Mononuclear cell (primary cell): ENCODE measurements around the gene TMEM132C. TPM values are rescaled to one million over a fixed set of nuclear protein-coding genes. Genes with fewer than 3 reads are reported as not detected.

Source experiments
- H3K27me3 ChIP-seq: 2 replicates; pipeline ENCODE4 v1.6.0; 2011; ENCODE audit warnings: low read length, control low read depth; ENCODE audit not compliant: insufficient read depth
- H3K4me1 ChIP-seq: 2 replicates; pipeline ENCODE4 v1.5.1; 2011; ENCODE audit warnings: mild to moderate bottlenecking, low read length, control low read depth; ENCODE audit not compliant: insufficient read depth
- H3K4me3 ChIP-seq: 2 replicates; pipeline ENCODE4 v1.5.1; 2011; ENCODE audit warnings: mild to moderate bottlenecking, low read length, moderate library complexity
- H3K9me3 ChIP-seq: 2 replicates; pipeline ENCODE4 v1.5.1; 2011; ENCODE audit warnings: low read depth, mild to moderate bottlenecking, control low read depth, low read length
- total RNA-seq: library from RNA; depleted of rRNA; stranded (reverse); fragments of >200 nt; gene quantifications from one replicate; pipeline ENCODE4 v1.2.3, GENCODE V29; 2012

The TMEM132C gene
- total RNA-seq, 1 donor = under 0.01 TPM

DNA sequence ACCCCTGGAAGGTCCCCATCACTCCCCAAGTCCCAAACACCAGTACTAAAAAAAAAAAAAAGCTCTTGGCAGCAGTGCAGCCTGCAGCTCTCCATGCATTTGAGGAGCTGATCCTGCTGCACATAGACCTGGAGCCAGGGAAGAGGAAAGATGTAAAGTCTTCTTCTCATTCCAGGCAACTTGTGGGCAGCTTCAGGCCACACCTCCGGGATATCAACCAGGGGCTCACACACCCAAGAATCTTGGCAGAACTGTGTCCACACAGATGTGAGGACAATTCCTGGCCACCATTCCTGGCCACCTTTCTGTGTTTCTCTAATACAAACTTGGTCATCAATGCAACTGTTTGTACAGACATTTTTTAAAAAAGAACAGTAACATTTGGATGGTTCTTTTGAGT lies 72.7 kb downstream of the TMEM132C start:
- H3K4me1 ChIP-seq = no peaks in the 10 kb centered on the region
- H3K27me3 ChIP-seq = no peaks in the 10 kb centered on the region
- no peaks in the 10 kb centered on the region for H3K9me3 ChIP-seq

DNA sequence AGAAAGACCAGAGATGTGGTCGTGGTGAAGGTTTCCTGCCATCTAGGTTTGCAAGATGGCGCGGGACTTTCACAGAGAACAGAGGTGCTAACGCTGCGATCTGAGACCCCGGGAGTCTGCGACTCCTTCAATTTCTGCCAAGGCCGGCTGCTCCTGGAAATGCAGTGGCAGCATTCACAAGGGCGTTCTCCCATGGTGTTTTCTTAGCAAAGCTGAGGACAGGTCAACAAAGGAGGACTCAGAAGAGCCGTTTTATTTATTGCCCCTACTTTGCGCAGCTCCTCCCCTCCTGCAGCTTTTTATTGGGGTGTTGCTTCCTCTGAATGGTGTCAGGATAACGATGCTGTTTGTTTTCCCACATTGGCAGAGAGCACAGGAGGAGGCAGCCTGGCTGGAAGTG lies 86.3 kb downstream of the TMEM132C start:
- Histone ChIP-seq H3K27me3 (no peaks in the 10 kb centered on the region), H3K4me1 (no peaks in the 10 kb centered on the region)

More for the DNA sequence above, 72.7 kb downstream of the TMEM132C start:
- no peak overlapping the region for H3K4me3 ChIP-seq

DNA sequence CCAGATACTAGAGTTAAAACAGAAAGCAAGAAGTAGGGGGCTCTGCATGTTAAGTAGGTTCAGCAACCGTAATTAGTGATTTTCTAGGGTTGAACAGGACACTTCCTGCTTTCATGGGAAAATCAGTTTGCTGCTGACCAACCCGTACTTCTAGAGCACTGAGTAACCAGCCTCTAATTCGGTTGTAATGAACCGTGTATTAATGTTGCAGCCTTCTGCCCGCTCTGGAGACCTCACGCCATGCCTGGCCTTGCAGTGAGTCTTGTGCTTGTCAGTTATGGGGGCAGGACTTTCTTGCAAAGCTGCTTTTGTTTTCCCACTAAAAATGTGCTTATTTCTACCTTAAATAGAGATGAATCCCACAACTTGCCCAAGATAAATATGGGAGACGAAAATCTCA lies 89.6 kb downstream of the TMEM132C start:
- Histone ChIP-seq H3K4me1 (no peaks in the 10 kb centered on the region), H3K27me3 (no peaks in the 10 kb centered on the region), H3K9me3 (no peaks in the 10 kb centered on the region), H3K4me3 (no peak overlapping the region)

More for the DNA sequence above, 86.3 kb downstream of the TMEM132C start:
- no peaks in the 10 kb centered on the region for H3K9me3 ChIP-seq
- H3K4me3 ChIP-seq = no peak overlapping the region

DNA sequence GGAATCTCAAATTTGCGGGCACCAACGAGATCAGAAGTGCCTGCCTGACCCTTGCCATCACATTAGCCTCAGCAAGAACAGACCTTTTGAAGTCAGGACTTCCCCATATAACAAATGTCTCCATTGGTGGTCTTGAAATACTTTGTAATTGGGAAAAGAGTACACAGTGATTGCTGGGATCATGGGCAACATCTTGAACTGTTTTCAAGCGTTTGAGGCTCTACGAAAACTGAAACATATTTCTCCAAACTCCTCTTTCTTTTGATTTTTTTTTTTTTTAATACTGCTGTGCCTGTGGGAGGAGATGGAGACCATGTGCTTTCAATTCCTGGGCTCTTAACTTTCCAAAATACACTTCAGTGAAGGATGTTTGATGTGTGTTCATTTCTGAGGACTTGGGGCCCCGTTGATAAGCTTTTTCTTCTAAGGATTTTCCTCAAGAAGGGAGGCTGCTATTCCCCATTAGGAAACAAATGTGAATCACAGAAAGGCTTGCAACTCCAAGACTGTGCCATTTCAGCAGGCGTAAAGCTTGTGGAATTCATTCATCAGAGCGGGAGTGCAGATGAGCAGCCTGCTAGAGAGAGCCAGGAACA lies 94.5 kb downstream of the TMEM132C start:
- Histone ChIP-seq H3K4me1 (no peaks in the 10 kb centered on the region), H3K9me3 (no peaks in the 10 kb centered on the region), H3K27me3 (peaks cover 14% of the 10 kb centered on the region), H3K4me3 (no peak overlapping the region)

DNA sequence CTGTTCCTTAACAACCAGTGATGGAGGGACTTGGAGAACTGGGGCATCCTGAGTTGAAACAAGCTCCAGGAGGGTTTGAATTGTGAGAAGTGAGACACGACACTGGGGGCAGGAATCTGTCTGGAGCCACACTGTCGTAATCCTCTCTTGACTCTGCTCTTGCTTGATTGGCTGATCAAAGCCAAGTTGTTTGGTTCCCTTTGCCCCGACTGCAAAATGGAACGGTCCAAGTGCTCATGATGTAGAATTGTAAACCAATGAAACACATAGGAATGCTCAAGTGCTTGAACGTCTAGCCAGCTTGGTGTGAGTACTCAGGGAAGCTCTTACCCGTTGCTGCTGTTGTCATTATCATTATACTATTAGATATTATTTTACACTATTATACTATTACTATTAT lies 98.1 kb downstream of the TMEM132C start:
- no peaks in the 10 kb centered on the region for H3K9me3 ChIP-seq
- peaks cover 14% of the 10 kb centered on the region for H3K27me3 ChIP-seq
- no peak overlapping the region for H3K4me3 ChIP-seq
- no peaks in the 10 kb centered on the region for H3K4me1 ChIP-seq

DNA sequence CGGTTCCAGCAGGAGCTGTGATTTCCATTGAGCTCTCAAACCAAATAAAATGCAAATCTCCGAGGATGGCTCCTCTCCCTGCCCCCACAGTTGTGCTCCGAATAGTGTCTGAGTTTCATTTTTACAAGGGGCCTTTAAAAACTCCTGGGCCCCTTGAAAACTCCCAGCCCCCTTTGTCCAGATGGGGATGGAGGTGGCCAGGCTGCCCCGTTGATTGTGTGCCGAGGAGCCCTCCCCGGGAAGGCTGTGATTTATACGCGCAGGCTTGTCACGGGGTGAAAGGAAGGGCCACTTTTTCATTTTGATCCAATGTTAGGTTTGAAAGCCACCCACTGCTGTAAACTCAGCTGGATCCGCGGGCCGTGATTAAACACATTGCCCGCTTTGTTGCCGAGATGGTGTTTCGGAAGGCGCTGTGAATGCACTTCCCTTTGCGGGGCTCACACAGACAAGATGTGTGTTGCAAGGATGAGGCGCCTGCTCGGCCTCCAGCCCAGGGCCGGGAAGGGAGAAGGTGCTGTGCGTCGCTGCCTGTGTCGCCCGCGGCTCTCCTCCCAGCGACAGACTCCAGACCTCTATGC lies 98.8 kb downstream of the TMEM132C start:
- no peak overlapping the region for H3K4me3 ChIP-seq
- no peaks in the 10 kb centered on the region for H3K9me3 ChIP-seq
- no peaks in the 10 kb centered on the region for H3K4me1 ChIP-seq
- H3K27me3 ChIP-seq = peaks cover 14% of the 10 kb centered on the region

DNA sequence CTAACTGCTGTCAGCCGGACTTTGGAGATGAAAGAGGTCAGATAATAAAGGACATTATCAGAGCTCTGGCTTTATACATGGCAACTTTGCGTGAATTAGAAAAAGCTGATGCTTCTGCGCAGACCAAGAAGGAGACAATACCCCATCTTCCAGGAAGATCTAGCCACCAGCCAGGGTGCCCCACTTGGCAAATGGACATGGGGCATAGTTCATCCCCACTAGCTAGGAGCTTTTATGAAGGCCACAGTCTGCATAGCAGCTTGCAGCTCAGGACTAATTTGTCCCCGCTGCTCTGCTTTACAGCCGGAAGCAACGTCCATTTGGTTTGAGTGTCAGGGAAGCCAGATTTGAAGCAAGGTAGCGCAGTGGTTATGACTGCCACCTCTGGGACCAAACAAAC lies 101.0 kb downstream of the TMEM132C start:
- Histone ChIP-seq H3K4me1 (no peaks in the 10 kb centered on the region), H3K9me3 (no peaks in the 10 kb centered on the region), H3K4me3 (no peak overlapping the region), H3K27me3 (peaks cover 14% of the 10 kb centered on the region)

DNA sequence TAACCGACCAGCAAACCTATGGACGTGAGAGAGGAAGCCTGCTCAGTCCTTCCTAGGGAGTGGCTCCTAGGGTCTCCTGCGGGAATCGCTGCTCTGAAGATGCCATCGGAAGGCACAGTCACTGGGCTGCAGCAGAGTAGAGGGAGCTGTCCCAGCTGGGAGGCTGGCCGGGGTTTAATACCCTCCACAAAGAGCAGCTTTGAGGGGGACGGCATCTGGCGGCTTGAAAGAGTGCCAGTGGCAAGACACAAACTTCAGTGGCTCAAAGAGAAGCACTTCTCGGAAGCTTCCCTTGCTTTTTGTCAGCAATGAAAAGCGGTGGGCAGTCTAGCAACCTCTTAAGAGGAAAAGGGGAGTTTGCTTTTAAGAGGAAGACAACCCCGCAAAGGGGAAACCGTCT lies 114.6 kb downstream of the TMEM132C start:
- no peaks in the 10 kb centered on the region for H3K4me1 ChIP-seq
- H3K9me3 ChIP-seq = no peaks in the 10 kb centered on the region
- no peak overlapping the region for H3K4me3 ChIP-seq
- H3K27me3 ChIP-seq = no peaks in the 10 kb centered on the region

DNA sequence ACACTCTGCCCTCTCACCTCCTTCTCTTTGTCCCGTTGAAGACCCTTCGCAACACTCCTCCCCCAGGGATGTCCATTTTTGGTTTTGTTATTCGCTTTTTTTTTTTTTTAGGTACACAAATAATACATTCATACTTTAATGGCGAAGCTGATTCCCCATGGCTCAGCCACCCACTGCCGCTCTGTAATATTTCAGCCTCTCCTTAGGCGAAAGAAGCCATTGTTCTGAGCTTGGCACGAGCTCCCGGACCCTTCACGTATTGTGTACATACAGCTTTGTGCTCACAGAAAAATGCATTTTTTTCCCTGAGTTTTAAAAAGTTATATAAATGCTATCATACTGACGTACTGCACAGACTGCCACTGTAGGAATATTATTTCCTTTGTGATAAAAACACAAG lies 115.0 kb downstream of the TMEM132C start:
- Histone ChIP-seq H3K27me3 (no peaks in the 10 kb centered on the region), H3K4me1 (no peaks in the 10 kb centered on the region), H3K9me3 (no peaks in the 10 kb centered on the region), H3K4me3 (no peak overlapping the region)

DNA sequence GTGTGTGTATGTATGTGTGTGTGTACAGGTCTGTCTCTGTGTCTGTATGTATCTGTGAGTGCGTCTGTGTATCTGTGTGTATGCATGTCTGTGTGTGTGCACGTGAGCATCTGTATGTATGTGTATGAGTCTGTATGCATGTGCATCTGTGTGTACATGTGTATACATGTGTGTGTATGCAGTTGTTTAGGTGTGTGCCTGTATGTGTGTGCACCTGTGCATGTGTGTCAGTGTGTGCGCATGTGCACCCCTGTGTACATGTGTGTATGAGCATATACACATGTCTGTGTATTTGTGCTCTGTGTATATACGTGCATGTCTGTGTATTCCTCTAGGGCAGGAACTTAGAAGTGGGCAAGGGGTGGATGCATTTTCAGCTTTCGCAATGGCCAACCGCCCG lies 116.0 kb downstream of the TMEM132C start:
- H3K9me3 ChIP-seq = no peaks in the 10 kb centered on the region
- no peak overlapping the region for H3K4me3 ChIP-seq
- no peaks in the 10 kb centered on the region for H3K4me1 ChIP-seq
- no peaks in the 10 kb centered on the region for H3K27me3 ChIP-seq

DNA sequence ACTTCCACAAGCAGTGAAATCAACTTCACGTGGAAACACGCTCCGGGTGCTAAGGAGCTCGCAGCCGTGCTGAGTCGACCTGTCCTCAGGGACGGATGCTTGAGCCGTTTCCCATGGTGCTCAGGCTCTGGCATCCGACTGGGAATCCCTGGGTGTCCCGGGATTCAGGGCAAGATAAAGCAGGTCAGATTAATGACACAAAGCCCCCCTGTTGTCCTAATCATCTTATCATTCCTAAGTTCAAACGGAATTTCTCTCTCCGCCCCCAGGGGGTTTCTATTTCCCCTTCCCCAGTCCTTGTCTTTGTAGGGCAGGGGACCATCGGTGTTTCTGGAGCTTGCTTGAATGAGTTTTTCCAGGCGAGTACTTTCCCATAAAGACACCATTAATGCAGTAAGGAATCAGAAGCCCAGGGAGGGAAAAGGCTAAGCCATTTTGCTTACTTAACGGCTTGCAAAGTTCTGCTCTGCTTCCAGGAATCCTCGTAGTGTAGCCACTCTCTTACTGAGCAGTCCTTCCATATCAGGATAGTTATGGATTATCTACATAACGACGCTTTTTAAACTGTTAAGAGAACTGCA lies 116.5 kb downstream of the TMEM132C start:
- Histone ChIP-seq H3K4me3 (no peak overlapping the region), H3K9me3 (no peaks in the 10 kb centered on the region), H3K4me1 (no peaks in the 10 kb centered on the region), H3K27me3 (no peaks in the 10 kb centered on the region)

DNA sequence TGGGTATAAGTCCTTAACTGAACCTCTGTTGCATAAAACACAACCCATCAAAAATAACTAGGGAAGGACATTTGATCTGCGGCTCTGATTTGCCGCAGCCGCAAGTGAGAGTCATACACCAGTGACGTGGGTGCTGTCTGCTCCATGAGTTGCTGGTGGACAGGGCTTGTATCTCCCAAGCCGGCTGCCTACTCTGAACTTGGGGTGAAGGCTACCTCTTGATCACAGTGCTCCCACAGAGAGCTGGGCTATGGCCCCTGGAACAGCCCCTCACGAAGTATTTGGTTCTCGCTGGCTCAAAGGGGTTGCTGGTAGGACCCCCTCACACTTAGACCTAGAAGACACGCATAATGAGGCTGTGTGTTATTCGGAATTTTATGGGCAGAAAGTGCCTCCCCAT lies 118.8 kb downstream of the TMEM132C start:
- Histone ChIP-seq H3K9me3 (no peaks in the 10 kb centered on the region), H3K4me3 (no peak overlapping the region), H3K27me3 (no peaks in the 10 kb centered on the region), H3K4me1 (no peaks in the 10 kb centered on the region)

DNA sequence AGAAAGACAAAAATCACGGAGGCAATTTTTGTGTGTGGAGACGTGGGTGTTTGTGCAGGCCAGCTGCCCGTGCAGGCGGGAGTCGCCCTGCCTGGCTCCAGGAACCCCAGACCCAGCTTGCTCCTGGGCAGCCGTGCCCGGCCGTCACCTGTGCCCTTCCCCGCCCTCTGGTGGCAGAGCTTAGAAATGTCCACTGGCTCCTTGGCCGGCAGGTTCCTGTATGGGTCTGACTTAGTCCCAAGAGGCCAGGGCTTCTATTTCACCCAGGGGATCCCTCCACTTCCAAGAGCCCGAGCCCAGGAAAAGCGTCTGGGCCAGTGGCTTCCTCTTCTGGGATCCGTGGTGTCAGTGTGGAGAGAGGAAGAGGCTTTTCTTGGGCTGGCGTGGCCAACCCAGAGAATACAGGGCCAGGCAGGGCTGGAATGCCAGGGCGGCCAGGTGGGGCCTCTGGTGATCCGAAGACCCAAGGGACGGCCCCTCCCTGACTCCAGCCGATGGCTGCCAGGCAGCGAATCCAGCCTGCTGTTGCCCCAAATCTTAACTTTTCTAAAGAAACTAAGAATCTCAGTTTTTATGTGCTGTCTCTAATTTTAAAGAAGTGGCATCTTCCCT lies 120.9 kb downstream of the TMEM132C start:
- no peaks in the 10 kb centered on the region for H3K9me3 ChIP-seq
- no peak overlapping the region for H3K4me3 ChIP-seq
- no peaks in the 10 kb centered on the region for H3K4me1 ChIP-seq
- H3K27me3 ChIP-seq = no peaks in the 10 kb centered on the region

DNA sequence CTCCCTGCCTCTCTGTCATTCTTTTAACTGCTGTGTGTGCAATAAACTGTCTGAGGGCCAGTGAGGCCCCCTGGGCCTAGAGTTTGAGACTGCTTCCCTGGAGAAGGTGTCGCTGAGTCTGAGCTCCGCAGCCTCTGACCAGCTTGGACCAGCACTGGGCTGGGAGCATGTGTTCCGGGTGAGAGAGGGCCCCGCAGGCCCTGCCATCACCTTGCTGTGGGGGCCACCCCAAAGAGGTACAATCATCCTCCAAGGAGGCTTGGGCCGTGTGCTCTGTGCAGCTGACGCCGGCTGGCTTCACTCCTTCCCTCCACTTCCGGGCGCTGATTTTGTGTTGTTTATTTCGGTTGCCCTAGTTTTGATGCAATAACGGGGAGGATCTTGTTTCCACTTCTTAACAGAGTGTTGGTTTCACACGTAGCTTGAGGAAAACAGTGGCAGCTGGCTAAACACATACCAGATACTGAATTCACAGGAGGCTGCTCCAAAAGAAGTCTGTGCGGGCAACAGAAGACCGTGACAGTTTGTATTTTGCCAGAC lies 121.6 kb downstream of the TMEM132C start:
- no peaks in the 10 kb centered on the region for H3K27me3 ChIP-seq
- H3K4me1 ChIP-seq = no peaks in the 10 kb centered on the region
- no peak overlapping the region for H3K4me3 ChIP-seq
- H3K9me3 ChIP-seq = no peaks in the 10 kb centered on the region

DNA sequence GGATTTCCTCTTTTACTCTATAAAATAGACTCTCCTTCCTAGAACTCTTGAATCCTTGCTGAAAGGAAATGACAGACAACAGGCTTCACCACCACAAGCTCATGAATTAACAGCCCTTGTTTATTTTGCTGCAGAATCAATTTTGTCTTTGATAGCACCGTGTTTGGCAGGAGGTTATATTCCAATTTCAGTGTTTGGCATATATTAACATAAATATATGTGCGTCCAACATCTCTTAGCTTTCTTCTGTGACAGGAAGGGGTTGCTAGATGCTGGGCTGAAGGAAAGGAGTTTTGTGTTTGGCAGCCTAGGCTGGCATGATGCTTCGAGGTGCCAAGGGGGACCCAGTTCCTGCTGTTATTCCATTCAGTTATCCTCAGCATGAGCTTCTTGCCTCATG lies 126.4 kb downstream of the TMEM132C start:
- H3K27me3 ChIP-seq = no peaks in the 10 kb centered on the region
- no peak overlapping the region for H3K4me3 ChIP-seq
- no peaks in the 10 kb centered on the region for H3K4me1 ChIP-seq
- no peaks in the 10 kb centered on the region for H3K9me3 ChIP-seq
